HPDE6-E6E7 (cell line): ENCODE data around the gene PPP6R3.

Experiments used
- DNase-seq: peaks from one replicate; pipeline ENCODE4 v3.0.0; 2011; ENCODE audit warnings: missing footprints; ENCODE audit errors: extremely low spot score

PPP6R3 gene

DNA sequence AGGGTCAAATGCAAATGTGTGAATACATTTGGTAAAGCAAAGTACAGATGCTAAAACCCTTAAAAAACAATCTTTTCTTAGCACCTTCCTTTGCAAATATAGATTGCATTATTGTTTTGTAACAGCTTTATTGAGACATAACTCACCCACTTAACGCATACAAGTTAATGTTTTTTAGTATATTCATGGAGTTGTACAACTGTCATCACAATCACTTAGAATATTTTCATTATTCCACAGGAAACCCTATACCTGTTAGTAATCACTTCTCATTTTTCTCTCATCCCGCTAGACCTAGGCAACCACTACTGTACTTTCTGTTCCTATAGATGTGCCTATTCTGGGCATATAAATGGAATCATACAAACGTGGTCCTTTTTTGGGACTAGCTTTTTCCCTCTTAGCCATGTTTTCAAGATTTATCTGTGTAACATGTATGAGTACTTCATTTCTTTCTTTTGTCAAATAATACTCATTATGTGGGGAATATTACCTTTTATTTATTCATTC is 34.7 kb downstream of the PPP6R3 start:
- DNase-seq, result no peak

DNA sequence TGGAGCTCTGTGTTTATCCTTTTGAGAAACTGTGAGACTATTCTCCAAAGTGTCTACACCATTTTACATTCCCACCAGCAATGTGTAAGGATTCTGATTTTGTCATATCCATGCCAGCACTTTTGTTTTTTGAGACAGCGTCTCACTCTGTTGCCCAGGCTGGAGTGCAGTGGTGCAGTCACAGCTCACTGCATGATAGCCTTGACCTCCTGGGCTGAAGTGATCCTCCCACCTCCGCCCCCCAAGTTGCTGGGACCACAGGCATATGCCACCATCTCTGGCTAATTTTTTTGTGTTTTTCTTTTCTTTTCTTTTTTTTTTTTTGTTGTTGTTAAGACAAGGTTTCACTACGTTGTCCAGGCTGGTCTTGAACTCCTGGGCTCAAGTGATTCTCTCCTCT is 35.3 kb downstream of the PPP6R3 start:
- DNase-seq, result no peak

- DNase-seq, result no peak
Observed at GRCh38 chr11:68497761-68498160, 37.2 kb downstream of the PPP6R3 start.

DNA sequence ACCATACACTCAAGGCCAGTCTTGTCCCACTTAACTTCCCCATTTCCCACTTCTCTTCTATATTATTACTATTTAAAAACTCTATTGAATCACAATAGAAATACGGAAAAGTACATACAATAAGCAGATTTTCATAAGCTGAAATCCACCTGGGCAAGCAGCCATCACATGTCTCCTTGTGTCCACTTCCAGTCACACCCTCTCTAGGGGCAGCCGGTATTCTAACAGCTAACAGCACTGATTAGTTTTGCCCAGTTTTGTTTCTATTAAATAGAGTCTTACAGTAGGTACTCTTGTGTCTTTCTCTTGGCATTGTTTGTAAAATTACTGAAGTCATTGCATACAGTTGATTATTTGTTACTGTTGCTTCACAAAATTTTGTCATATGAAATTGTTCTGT is 37.8 kb downstream of the PPP6R3 start:
- DNase-seq, result no peak

DNA sequence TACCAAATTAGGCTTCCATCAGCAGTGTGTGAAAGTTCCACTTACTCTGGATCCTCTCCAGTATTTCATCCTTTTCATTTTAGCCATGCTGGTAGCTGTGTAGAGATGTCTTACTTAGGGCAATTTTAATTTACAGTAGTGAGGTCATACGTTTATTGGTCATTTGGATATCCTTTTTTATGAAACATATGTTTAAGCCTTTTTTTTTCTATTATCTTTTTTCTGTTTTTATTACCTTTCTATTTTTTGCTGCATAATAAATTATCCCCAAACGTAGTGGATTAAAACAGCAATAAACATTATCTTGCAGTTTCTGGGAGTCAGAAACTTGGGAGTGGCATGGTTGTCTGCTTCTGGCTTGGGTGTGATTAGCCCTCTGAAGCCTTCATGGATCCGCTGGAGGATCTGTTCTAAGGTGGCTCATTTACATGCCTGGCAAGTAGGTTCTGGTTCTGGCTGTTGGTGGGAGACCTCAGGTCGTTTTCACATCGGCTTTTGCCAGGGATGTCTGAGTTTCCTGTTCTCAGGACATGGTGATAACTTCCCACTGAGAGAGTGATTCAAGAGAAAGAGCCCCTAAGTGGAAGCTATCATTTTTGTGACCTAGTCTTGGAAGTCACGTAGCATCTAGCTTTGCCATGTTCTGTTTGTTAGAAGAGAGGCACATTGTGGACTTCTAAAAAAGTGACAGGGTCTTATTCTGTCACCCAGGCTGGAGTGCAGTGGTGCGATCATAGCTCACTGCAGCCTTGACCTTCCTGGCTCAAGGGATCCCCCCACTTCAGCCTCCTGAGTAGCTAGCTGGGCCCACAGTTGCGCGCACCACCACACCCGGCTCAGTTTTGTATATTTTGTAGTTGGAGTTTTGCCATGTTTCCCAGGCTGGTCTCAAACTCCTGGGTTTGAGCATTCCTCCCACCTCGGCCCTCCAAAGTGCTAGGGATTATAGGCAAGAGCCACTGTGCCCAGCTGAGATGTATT is 38.6 kb downstream of the PPP6R3 start:
- DNase-seq, result no peak

DNA sequence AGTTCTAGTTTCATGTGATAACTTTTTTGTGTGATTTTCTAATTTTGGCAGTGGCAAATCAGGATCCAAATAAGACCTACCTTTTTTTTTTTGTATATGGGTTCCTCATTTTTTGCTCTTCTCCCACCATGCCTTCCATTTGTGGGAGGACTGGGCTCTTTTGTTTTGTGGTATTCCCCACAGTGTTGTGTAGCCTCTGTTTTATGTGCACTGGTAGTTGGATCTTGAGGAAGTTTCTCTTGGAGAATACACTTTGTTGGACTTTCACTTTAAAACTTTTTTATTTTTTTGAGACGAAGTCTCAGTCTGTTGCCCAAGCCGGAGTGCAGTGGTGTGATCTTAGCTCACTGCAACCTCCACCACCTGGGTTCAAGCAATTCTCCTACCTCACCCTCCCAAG is 39.7 kb downstream of the PPP6R3 start:
- no peak for DNase-seq

DNA sequence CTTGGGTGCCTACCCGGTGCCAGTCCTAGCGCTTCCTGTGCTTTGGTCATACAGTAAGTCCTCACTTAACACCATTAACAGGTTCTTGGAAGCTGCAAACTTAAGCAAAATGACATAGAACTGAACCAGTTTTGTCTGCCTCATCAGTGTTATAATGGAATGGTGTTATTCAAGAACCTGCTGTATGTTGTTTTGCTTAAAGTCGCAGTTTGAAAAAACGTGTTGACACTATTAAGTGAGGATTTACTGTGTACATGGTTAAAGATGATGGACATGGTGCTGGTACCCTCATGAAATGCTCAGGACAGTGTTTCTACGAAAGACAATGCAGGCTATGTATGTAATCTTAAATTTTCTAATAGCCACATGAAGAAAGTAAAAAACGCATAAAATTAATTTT is 41.3 kb downstream of the PPP6R3 start:
- no peak for DNase-seq

DNA sequence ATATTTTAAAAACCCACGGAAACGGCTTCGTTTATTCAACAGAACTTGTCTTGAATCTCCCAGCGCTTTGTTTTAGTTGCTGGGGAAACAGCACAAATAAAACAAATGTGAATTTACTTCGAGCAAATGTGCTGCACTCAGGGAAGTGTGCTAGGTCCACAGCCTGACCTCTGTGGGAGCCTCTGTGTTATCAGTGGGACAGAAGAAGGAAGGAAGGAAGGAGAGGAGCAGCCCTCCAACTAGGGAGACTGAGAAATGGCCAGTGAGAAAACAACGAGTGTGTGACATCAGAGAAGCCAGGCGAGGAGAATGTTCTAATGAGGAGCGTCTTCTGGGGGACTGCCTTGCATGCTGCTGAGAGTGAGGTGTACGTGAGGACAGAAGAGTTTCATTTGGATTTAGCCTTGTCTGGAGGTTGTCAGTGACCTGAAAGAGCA is 42.7 kb downstream of the PPP6R3 start:
- DNase-seq, result no peak

DNA sequence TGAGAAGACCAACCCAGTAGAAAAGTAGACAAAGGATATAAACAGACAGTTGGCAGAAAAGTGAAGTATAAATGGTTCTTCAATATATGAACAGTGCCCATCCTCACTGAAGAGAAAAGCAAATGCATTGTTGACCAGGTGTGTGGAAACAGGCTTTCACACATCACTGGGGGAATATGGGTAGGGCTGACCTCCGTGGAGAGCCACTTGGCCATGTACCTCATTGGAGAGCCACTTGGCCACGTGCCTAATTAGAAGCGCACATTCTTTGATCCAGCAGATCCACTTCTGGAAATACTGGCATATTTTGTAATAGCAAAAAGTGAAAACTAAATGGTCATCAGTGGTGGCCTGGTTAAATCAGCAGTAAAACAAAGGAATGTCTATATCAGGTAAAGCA is 43.2 kb downstream of the PPP6R3 start:
- DNase-seq, result no peak

GRCh38 chr11:68504432-68505066 is 44.0 kb downstream of the PPP6R3 start:
- no peak for DNase-seq

- no peak for DNase-seq
Observed at GRCh38 chr11:68505596-68505995, 45.0 kb downstream of the PPP6R3 start.

DNA sequence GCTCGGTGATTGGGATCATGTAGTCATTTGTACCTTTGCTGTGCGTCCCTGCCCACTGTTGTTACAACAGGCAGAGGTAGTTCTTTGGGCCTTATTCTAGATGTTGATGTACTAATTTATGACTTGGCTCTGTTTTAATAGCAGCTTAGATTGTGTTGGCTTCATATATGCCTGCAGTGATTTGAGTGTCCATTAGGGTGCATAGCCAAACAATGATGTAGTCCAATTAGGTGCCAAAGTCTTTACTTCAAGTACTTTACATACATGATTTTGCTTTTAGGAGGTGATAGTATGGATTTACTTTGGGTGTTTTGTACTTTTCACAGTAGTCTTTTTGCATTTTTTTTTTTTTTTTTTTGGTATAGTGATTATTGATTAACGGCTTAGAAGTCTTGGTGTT is 46.4 kb downstream of the PPP6R3 start:
- DNase-seq, result no peak

DNA sequence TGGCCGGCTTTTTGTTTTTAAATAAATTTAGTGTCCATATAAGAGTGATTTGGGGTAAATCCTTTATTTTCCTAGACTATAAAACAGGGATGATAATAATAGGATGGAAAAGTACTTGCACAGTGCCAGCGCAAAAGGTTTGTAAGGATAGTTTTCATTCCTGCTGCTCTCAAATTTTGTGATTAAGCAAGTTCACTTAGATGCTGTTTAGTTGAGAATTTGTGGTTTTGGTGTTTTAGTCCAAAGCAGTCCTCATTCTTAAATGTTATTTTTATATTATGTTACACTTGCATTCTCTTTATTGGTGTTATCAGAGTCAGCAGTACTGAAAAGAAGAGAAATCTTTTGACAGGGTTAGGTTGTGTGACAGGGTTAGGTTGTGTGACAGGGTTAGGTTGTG is 47.9 kb downstream of the PPP6R3 start:
- no peak for DNase-seq

DNA sequence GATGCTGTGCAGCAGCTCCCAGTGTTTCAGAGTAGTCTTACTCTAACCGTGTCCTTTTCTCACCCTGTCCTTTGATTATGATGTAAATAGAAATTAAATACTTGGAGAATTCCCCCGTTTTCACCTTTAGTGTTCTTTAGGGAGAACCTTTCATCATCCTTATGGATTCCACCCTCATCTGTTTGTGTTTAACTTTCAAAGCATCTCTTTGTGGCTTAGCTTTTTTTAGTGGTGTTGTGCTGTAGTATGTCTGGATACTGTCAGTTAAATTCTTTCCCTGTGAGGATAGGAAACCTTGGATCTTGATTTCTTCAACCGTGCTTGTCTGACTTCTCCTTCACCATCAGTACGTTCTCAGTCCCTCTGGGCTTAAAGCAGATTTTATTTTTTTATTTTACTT is 48.5 kb downstream of the PPP6R3 start:
- no peak for DNase-seq

- DNase-seq, result no peak
Observed at GRCh38 chr11:68513930-68514487, 53.5 kb downstream of the PPP6R3 start.

DNA sequence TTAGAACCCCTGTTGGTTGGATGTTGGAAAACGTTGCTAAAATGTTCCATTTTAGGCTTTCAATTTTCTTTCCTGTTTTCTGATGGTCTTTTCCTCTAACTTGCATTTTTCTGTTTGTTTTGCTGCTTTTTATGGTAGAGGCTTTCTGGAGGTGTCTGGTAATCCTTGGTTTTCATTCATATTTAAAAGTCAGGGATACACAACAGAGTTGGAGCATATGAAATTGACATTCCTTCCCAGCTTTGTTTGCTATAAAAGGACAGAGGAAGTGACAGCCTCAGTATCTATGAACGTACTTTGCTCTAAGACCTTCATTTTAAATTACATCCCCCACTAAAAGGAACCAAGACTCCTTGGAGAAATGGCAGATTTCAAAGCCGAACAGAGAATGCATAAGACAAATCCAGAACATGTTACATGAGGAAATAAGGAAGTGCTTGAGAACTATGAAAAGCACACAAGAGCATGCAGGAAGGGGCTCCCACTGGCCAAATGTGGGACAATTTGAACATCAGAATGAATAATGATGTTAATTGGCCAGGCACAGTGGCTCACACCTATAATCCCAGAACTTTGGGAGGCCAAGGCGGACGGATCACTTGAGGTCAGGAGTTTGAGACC is 56.7 kb downstream of the PPP6R3 start:
- DNase-seq, result no peak

DNA sequence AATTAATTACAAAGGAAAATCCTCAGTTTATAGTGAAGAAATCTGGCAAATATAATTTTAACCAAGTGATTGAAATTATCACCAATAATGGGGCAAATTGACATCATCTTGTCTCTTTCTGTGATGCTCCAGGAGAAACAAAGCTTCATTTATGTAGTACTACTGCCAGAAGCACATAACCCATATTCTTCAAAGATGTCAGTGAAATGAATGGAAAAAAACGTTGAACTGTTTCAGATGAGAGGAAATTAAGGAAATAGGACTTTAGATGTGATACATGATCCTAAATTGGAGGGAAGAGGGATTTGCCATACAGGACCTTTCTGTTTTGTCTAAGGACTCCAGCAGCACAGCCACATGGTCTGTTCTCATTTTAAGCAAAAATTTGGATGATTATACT is 57.6 kb downstream of the PPP6R3 start:
- DNase-seq, result no peak

DNA sequence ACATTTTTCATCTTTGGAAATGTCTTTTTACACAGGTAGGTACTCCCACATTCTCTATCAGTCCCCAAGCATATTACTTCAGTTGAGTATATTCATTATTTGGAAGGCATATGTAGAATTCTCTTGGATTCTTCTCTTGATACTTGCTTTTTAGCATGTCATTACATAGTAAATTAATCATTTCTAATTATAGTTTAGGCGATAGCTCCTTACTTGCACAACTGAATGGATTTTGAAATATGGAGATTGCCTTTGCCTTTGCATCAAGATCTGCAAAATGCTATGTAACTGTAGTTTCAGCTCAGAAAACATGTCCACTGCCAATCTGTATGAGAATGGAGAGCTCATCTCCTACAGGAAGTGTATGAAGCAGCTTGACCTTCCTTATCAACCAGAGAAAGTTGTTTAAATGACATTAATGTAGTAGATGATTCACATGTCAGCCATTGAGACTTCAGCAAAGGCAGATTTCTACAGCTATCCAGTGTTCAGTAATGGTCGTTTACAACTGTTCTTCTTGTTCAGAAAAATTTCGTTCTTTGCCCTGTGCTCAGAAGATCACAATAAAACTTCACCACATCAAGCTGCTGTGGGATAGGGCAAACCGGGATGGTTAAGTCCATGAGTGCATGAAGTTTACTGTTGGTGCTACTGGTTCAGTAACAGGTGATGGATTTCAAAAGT is 61.6 kb downstream of the PPP6R3 start:
- no peak for DNase-seq

GRCh38 chr11:68523033-68523432 is 62.5 kb downstream of the PPP6R3 start:
- no peak for DNase-seq

DNA sequence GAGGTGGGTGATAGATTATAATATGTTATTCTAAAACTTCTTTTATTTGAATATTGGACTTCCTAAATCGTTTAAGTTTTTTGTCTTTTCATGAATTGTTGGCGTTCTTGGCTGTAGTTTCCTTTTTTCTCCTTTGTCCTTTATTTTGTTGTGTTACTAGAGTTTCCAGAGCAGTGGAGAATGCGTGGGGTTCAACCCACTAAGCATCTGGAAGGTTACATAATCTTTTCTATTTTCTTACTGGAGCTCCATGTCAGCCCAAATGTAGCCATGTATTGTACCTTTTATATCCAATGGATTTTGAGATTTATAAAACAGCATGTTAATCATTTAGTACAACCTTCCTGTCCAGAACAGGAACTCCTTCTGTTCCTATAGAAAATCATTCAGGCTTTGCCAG is 63.2 kb downstream of the PPP6R3 start:
- DNase-seq, result no peak

DNA sequence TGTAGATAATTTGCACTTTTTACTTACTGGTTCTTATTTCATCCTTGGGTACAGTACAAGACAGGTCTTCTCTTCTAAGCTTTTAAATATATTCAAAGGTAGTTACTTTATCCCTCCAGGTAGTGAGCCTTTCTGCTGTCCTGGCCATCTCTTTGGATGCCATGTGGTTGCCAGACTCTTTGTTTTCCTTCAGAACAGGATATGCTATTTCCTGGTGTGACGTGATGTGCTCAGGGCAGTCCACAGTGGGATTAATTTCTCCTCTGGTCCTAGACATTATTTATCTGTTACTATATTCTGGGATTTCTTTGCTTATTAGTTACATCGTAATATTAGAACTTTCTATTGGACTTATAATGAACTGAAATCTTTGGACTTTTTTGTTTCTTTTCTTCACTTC is 63.7 kb downstream of the PPP6R3 start:
- DNase-seq, result no peak

DNA sequence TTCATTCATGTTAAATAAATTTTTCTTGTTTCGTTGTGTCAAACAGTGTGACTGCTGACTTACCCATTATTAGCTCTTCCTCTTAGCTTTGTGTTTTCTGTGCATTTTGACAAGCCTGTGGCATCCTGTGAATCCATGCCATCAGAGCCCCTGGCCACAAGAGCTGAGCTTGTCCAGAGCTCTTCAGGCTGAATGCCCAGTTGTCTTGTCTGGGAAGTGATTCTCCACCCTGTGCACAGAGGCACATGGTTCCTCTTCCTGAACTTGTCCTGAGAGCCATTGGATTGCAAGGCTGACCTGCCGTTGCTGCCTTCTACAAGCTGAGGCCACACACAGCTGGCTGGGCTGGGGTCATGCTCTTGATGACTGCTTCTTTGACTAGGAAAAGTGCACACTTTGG is 64.1 kb downstream of the PPP6R3 start:
- DNase-seq, result no peak
